ENCODE results near the gene VWA8.
A peak's percentile ranks its signal among the peaks of the same experiment; 100 is the strongest.
"Not testable (repeated sequence)": the region's sequence is repeated elsewhere in the genome, so short reads cannot be mapped to it uniquely, and the experiment has no call there.

The VWA8 gene

DNA sequence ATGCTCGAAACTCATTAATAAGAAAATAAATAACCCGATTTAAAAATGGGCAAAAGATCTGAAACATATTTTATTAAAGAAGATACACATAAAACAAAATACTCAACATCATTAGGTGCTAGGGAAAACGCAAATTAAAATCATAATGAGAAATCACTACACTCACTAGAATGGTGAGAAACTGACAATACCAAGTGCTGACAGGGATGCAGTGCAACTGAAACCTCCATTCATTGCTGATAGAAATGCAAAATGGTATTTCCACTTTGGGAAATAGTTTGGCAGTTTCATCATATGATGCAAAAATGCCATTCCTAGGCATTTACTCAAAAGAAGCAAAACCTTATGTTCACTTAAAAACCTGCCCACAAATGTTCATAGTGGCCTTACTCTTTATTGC is 278.1 kb downstream of the VWA8 start:
- DNase-seq (ENCODE audit: low spot score) = no peak

DNA sequence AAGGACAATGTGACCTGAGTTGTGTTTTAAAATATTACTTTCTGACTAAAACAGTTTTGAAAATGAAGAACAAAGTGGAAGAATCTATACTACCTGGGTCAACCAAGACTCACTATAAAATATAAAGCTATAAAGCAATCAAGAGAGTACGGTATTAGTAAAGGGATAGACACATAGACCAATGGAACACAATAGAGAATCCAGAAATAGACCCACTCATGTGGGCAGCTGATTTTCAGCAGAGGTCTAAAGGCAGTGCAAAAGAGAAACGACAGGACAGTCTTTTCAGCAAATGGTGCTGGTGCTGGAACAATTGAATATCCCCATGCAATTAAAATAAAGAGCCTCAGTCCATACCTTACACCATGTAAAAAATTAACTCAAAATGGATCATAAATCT is 278.9 kb downstream of the VWA8 start:
- no peak for DNase-seq (ENCODE audit: low spot score)

GRCh38 chr13:41681587-41681986 is 279.3 kb downstream of the VWA8 start:
- no peak for DNase-seq (ENCODE audit: low spot score)

GRCh38 chr13:41680900-41681299 is 280.0 kb downstream of the VWA8 start:
- no peak for DNase-seq (ENCODE audit: low spot score)

GRCh38 chr13:41678848-41679247 is 282.1 kb downstream of the VWA8 start:
- no peak for DNase-seq (ENCODE audit: low spot score)

GRCh38 chr13:41678249-41678648 is 282.7 kb downstream of the VWA8 start:
- DNase-seq (ENCODE audit: low spot score) = no peak

- DNase-seq (ENCODE audit: low spot score) = no peak
Observed at GRCh38 chr13:41675306-41675705, 285.6 kb downstream of the VWA8 start.

- no peak for DNase-seq (ENCODE audit: low spot score)
Observed at GRCh38 chr13:41674246-41674645, 286.7 kb downstream of the VWA8 start.

GRCh38 chr13:41673640-41674039 is 287.3 kb downstream of the VWA8 start:
- no peak for DNase-seq (ENCODE audit: low spot score)

GRCh38 chr13:41670873-41671443 is 290.0 kb downstream of the VWA8 start:
- no peak for DNase-seq (ENCODE audit: low spot score)

DNA sequence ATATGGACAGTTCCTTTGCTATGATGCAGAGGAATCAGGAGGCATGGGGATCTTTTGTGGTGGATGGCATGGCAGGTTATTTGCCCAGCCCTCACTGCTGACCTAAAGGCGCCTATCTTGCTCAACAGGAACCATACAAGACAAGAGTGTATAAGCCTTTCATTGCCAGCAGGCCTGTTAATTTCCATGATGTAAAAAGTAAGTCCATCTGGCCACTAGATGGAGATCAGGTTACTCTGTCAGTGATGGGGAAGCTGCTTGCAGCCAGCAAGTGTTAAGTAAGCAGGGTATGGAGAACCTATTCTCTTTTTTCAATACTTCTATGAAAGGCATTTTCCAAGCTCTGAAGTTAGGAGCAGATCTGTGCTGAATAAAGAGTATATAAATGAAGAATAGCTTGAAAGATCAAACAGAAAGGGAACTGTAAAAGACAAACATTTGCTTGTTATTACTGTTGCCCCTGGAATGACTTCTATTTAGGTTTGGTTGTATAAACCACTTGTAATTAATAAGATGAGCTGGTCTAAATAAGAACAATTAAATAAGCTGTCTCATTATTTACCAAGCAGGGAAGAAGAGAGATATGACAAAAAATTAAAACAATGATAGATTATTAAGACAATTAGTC is 292.7 kb downstream of the VWA8 start:
- peak; percentile 91 for DNase-seq (ENCODE audit: low spot score)

- DNase-seq (ENCODE audit: low spot score) = no peak
Observed at GRCh38 chr13:41666644-41667043, 294.3 kb downstream of the VWA8 start.

- no peak for DNase-seq (ENCODE audit: low spot score)
Observed at GRCh38 chr13:41660411-41660810, 300.5 kb downstream of the VWA8 start.

DNA sequence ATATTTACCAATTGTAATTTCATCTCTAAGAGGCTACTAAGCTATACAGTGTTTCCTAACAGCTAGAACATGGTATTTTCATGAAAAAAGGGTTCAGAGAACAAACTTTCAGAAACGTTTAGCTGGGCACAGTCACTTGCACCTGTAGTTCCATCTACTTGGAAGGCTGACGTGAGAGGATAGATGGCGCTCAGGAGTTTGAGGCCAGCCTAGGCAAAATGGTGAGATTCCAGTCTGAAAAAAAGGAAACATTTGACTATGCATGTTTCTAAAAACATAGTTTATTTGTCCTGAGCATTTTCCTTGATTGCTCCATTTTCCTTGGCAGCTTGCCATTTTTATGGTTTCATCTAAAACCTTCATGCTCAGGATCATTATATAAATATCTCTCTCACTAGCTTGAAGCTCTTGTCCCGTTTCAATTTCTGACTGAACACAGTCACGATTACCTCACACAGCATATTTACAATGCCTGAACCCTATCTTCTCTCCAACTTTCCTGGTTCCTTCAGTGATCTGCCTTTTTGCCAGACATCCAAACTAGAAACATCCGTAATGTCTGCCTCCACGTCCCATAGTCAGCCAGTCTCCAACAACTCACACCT is 302.8 kb downstream of the VWA8 start:
- no peak for DNase-seq (ENCODE audit: low spot score)

DNA sequence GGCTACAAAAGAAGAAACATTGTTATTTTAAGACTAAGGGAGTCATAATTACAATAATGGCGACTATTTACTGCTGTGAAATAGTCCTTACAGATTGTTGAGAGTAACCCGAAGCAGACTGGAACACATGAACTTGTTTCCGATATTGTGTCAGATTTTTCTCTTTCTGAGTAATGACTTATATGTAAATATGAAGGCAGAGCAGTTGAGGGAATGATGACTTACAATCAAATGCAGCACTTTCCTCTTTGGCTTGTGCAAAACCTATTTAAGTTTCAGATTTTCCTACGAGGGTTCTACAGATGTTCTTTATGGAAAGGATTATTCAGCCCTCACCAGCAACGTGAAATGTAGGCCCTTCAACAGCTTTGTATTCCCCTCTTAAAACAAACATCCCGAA is 304.9 kb downstream of the VWA8 start:
- no peak for DNase-seq (ENCODE audit: low spot score)

DNA sequence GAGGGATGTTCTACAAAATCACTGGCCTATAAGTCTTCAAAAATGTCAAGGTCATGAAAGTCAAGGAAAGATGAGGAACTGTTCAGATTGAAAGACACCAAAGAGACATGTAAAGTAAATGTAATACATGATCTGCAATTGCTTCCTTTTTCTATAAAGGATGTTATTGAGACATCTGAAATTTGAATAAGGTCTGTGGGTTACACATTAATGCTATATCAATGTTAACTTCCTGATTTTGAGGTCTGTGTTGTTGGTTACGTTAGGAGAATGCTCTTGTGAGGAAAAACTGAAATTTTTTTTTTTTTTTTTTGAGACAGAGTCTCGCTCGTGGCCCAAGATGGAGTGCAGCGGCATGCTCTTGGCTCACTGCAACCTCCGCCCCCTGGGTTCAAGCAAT is 306.1 kb downstream of the VWA8 start:
- DNase-seq (ENCODE audit: low spot score) = peak; percentile 33

GRCh38 chr13:41652735-41653361 is 308.1 kb downstream of the VWA8 start:
- DNase-seq (ENCODE audit: low spot score) = peak; percentile 65

- DNase-seq (ENCODE audit: low spot score) = no peak
Observed at GRCh38 chr13:41651413-41652058, 309.4 kb downstream of the VWA8 start.

DNA sequence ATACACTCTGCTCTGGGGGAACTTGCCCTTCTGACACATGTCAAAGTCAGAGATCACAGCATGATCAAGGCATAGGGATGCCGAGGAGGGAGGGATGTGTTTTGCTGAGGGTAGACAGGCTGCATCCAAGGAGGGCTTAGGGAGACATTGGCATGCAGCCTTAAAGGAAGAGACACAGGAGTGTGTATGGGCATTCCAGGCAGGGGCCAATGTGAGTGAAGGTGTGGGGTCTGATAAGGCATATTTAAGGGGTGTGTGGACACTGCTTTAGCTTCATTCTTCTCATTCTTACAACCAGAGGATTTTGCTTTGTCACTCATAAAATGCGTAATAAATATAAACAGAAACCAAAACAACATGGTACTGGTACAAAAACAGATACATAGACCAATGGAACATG is 310.2 kb downstream of the VWA8 start:
- DNase-seq (ENCODE audit: low spot score) = no peak

DNA sequence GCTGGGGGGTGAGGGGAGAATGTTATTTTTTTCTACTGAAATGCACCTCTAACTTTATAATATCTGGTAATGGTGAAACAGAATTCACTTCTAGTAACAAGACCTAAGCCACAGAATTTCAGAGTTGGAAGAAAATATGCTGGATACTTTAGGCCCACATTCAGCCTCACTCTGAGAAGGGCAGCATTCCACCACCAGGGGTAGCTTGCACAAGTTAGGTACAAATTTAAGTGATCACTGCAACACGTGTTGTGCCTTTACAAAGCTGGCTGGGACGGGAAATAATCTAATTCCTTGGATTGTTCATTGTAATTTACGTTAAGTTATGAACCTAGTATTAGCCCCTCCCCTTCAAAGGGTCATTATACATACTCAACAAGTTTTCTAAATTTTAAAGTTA is 311.2 kb downstream of the VWA8 start:
- peak; percentile 36 for DNase-seq (ENCODE audit: low spot score)

GRCh38 chr13:41648314-41648935 is 312.5 kb downstream of the VWA8 start:
- DNase-seq (ENCODE audit: low spot score) = no peak

GRCh38 chr13:41647699-41648313 is 313.1 kb downstream of the VWA8 start:
- DNase-seq (ENCODE audit: low spot score) = not testable (repeated sequence)

All from NAMALWA (cell line).